ENCODE results near the gene POMGNT2.

The POMGNT2 gene

GRCh38 chr3:43036621-43037423, 69.1 kb downstream of the POMGNT2 start:
- Histone ChIP-seq H3K4me3 (replicated peaks; ENCODE audit: insufficient read depth, low read length) (no peak overlapping the region), H3K27ac (replicated peaks) (no peak overlapping the region), H3K27me3 (ENCODE audit: insufficient read depth, poor library complexity, severe bottlenecking) (no peaks in the 10 kb centered on the region)
- no peak for DNase-seq (ENCODE audit: low read depth in 1 of 2, low spot score in 1 of 2)
- TF ChIP-seq SPI1 (IDR thresholded peaks at IDR 0.05; ENCODE audit: borderline replicate concordance, low read depth) (no peak), GABPA (IDR thresholded peaks at IDR 0.05; ENCODE audit: low read depth) (no peak), POLR2AphosphoS5 (IDR thresholded peaks at IDR 0.05; ENCODE audit: low read depth) (no peak), REST (IDR thresholded peaks at IDR 0.05; ENCODE audit: insufficient replicate concordance, low read depth) (no peak)

GRCh38 chr3:43035801-43036365, 70.0 kb downstream of the POMGNT2 start:
- TF ChIP-seq GABPA (IDR thresholded peaks at IDR 0.05; ENCODE audit: low read depth) = no peak
- no peak for TF ChIP-seq CTCF (IDR thresholded peaks at IDR 0.05; ENCODE audit: insufficient read depth, low read length)
- TF ChIP-seq POLR2AphosphoS5 (IDR thresholded peaks at IDR 0.05; ENCODE audit: low read depth) = no peak
- no peak for TF ChIP-seq REST (IDR thresholded peaks at IDR 0.05; ENCODE audit: insufficient replicate concordance, low read depth)
- TF ChIP-seq SPI1 (IDR thresholded peaks at IDR 0.05; ENCODE audit: borderline replicate concordance, low read depth) = no peak
- Histone ChIP-seq H3K4me3 (replicated peaks; ENCODE audit: insufficient read depth, low read length) (no peak overlapping the region), H3K27ac (replicated peaks) (no peak overlapping the region), H3K27me3 (ENCODE audit: insufficient read depth, poor library complexity, severe bottlenecking) (no peaks in the 10 kb centered on the region)
- no peak for DNase-seq (ENCODE audit: low read depth in 1 of 2, low spot score in 1 of 2)

- H3K4me3 ChIP-seq (replicated peaks; ENCODE audit: insufficient read depth, low read length) = no peak overlapping the region
- DNase-seq (ENCODE audit: low read depth in 1 of 2, low spot score in 1 of 2) = no peak
- no peaks in the 10 kb centered on the region for H3K27me3 ChIP-seq (ENCODE audit: insufficient read depth, poor library complexity, severe bottlenecking)
- H3K27ac ChIP-seq (replicated peaks) = no peak overlapping the region
- TF ChIP-seq POLR2AphosphoS5 (IDR thresholded peaks at IDR 0.05; ENCODE audit: low read depth) (no peak), GABPA (IDR thresholded peaks at IDR 0.05; ENCODE audit: low read depth) (no peak), CTCF (IDR thresholded peaks at IDR 0.05; ENCODE audit: insufficient read depth, low read length) (no peak), SPI1 (IDR thresholded peaks at IDR 0.05; ENCODE audit: borderline replicate concordance, low read depth) (no peak), REST (IDR thresholded peaks at IDR 0.05; ENCODE audit: insufficient replicate concordance, low read depth) (no peak)
Measured at GRCh38 chr3:43034911-43035310, 71.0 kb downstream of the POMGNT2 start.
